WTC11 (cell line): ENCODE data around the gene TRIAP1. TPM values are rescaled to one million over a fixed set of nuclear protein-coding genes. Genes with fewer than 3 reads are reported as not detected.

Experiments
- ATAC-seq: fragments of 200-7000 bp; cut with Tn5 transposase; 2 replicates; pipeline ENCODE4 v1.10.0; 2021; ENCODE audit warnings: mild to moderate bottlenecking, moderate library complexity
- CTCF ChIA-PET: fragments of 300-600 bp; sonication (Branson Sonifier 250); formaldehyde crosslinking; loops from one replicate; lab custom pipeline; 2021; ENCODE audit warnings: antibody characterized with exemption; lab: Charles Lee
- POLR2A ChIA-PET: fragments of 350-600 bp; sonication (Branson Sonifier 250); formaldehyde crosslinking; loops from one replicate; lab custom pipeline; 2021; ENCODE audit warnings: antibody characterized with exemption; lab: Charles Lee
- DNase-seq: peaks from one replicate; pipeline ENCODE4 v3.0.0; 2021; ENCODE audit warnings: low spot score
- H3K27ac Mint-ChIP-seq: 2 replicates; pipeline ENCODE4 v1.8.0; 2021; ENCODE audit warnings: mixed read lengths
- H3K27me3 Mint-ChIP-seq: 2 replicates; pipeline ENCODE4 v1.8.0; 2021; ENCODE audit warnings: low read depth, mild to moderate bottlenecking, moderate library complexity, mixed read lengths
- H3K36me3 Mint-ChIP-seq: 2 replicates; pipeline ENCODE4 v1.8.0; 2021; ENCODE audit warnings: mixed read lengths
- H3K4me1 Mint-ChIP-seq: 2 replicates; pipeline ENCODE4 v1.8.0; 2022; ENCODE audit warnings: mixed read lengths
- H3K4me3 Mint-ChIP-seq: 2 replicates; pipeline ENCODE4 v1.8.0; 2021; ENCODE audit warnings: mild to moderate bottlenecking, moderate library complexity, mixed read lengths
- H3K9me3 Mint-ChIP-seq: 2 replicates; pipeline ENCODE4 v1.8.0; 2021; ENCODE audit warnings: mixed read lengths
- ARID4B ChIP-seq: sonication (generic); formaldehyde crosslinking; IDR thresholded peaks from 2 replicates; pipeline ENCODE4 v1.8.0; 2023; ENCODE audit warnings: missing genetic modification reagents, mild to moderate bottlenecking, borderline replicate concordance
- CREM ChIP-seq: sonication (generic); formaldehyde crosslinking; IDR thresholded peaks from 2 replicates; pipeline ENCODE4 v1.8.1; 2022; ENCODE audit warnings: mild to moderate bottlenecking, missing genetic modification reagents, moderate library complexity
- E2F5 ChIP-seq: sonication (generic); formaldehyde crosslinking; IDR thresholded peaks from 2 replicates; pipeline ENCODE4 v1.8.1; 2022; ENCODE audit warnings: mild to moderate bottlenecking, moderate library complexity, missing genetic modification reagents
- ETV6 ChIP-seq: sonication (generic); formaldehyde crosslinking; IDR thresholded peaks from 2 replicates; pipeline ENCODE4 v1.8.1; 2022; ENCODE audit warnings: mild to moderate bottlenecking, missing genetic modification reagents
- FOXJ3 ChIP-seq: sonication (generic); formaldehyde crosslinking; IDR thresholded peaks from 2 replicates; pipeline ENCODE4 v1.9.0; 2021; ENCODE audit warnings: missing genetic modification reagents, mild to moderate bottlenecking, borderline replicate concordance
- FOXK1 ChIP-seq: sonication (generic); formaldehyde crosslinking; IDR thresholded peaks from 2 replicates; pipeline ENCODE4 v1.8.0; 2022; ENCODE audit warnings: mild to moderate bottlenecking, moderate library complexity, missing genetic modification reagents
- FOXP4 ChIP-seq: sonication (generic); formaldehyde crosslinking; IDR thresholded peaks from 2 replicates; pipeline ENCODE4 v1.8.0; 2022; ENCODE audit warnings: mild to moderate bottlenecking, missing genetic modification reagents
- JUN ChIP-seq: sonication (generic); formaldehyde crosslinking; IDR thresholded peaks from 2 replicates; pipeline ENCODE4 v1.8.0; 2023; ENCODE audit warnings: mild to moderate bottlenecking, missing genetic modification reagents
- MXD4 ChIP-seq: fragments of 250-450 bp; sonication (Bioruptor Pico); IDR thresholded peaks from 2 replicates; pipeline ENCODE4 v1.8.0; 2021; ENCODE audit warnings: mild to moderate bottlenecking, moderate library complexity, borderline replicate concordance
- MYBL2 ChIP-seq: sonication (generic); formaldehyde crosslinking; IDR thresholded peaks from 2 replicates; pipeline ENCODE4 v1.8.1; 2023; ENCODE audit warnings: mild to moderate bottlenecking, moderate library complexity, missing genetic modification reagents
- NR2C2 ChIP-seq: sonication (generic); formaldehyde crosslinking; IDR thresholded peaks from 2 replicates; pipeline ENCODE4 v1.8.0; 2022; ENCODE audit warnings: mild to moderate bottlenecking, missing genetic modification reagents
- PREB ChIP-seq: sonication (generic); formaldehyde crosslinking; IDR thresholded peaks from 2 replicates; pipeline ENCODE4 v1.8.1; 2022; ENCODE audit warnings: mild to moderate bottlenecking, missing genetic modification reagents, moderate library complexity, borderline replicate concordance
- SP1 ChIP-seq: sonication (generic); formaldehyde crosslinking; conservative IDR thresholded peaks from 2 replicates; pipeline ENCODE4 v1.8.1; 2022; ENCODE audit warnings: missing genetic modification reagents
- TEAD1 ChIP-seq: sonication (generic); formaldehyde crosslinking; IDR thresholded peaks from 2 replicates; pipeline ENCODE4 v1.8.0; 2022; ENCODE audit warnings: mild to moderate bottlenecking, missing genetic modification reagents
- TP53 ChIP-seq: sonication (generic); formaldehyde crosslinking; IDR thresholded peaks from 2 replicates; pipeline ENCODE4 v1.8.1; 2023; ENCODE audit warnings: mild to moderate bottlenecking, missing genetic modification reagents
- ZNF232 ChIP-seq: sonication (generic); formaldehyde crosslinking; IDR thresholded peaks from 2 replicates; pipeline ENCODE4 v1.8.0; 2022; ENCODE audit warnings: mild to moderate bottlenecking, missing genetic modification reagents
- ZNF671 ChIP-seq: fragments of 250-450 bp; sonication (Bioruptor Pico); IDR thresholded peaks from 2 replicates; pipeline ENCODE4 v1.8.0; 2021; ENCODE audit warnings: mild to moderate bottlenecking
- total RNA-seq: library from RNA; stranded (reverse); gene quantifications from 3 replicates; pipeline ENCODE4 v1.2.3, GENCODE V29; 2021
- TF ChIP-seq, protein P1 (sequence below): sonication (generic); formaldehyde crosslinking; conservative IDR thresholded peaks from 2 replicates; pipeline ENCODE4 v1.8.1; 2022; ENCODE audit warnings: mild to moderate bottlenecking, missing genetic modification reagents
- TF ChIP-seq, protein P2 (sequence below): sonication (generic); formaldehyde crosslinking; IDR thresholded peaks from 2 replicates; pipeline ENCODE4 v1.8.1; 2023; ENCODE audit warnings: mild to moderate bottlenecking, missing genetic modification reagents
- TF ChIP-seq, protein P3 (sequence below): fragments of 200-600 bp; IDR thresholded peaks from 2 replicates; pipeline ENCODE4 v1.8.0; 2022; ENCODE audit warnings: antibody characterized with exemption
- TF ChIP-seq, protein P4 (sequence below): fragments of 250-450 bp; sonication (Bioruptor Pico); IDR thresholded peaks from 2 replicates; pipeline ENCODE4 v2.1.2; 2022; ENCODE audit warnings: mild to moderate bottlenecking, moderate library complexity

The TRIAP1 gene
- total RNA-seq, 1 experiment from 2014 or later: 75.3 TPM

DNA sequence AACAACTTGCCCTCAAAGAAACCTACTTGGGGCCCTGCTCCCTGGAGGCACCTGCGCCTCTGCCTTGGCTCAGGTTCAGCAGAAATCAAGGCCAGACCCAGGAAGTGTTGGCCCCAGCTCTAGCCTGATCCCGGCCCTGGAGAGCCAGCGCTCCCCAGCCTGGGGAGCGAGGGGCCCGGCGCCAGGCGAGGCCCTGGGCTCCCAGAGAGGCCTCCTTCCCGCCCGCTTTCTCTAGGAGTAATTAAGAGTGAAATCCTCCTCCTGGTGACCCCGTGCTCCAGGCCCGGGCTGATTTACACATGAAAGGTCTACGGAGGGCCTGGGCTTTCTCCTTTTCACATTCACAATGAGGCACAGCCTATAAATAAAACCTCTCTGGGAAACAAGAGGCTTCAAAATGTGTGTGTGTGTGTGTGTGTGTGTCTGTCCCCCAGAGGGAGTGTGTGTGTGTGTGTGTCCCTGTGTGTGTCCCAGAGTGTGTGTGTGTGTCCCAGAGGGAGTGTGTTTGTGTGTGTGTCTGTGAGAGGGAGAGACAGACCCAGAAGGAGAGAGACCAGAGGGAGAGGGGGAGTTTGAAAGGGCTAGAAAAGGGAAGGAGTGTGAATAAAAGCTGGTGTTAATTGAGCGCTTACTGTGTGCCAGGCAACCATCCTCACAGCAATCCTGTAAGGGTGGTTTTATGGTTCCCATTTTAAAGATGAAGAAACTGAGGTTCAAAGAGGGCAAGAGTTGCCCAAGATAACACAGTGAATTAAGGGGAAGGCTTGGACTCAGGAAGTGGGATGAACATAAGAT, 32.1 kb downstream of the TRIAP1 start:
- no peaks in the 10 kb centered on the region for H3K9me3 Mint-ChIP-seq
- ChIA-PET CTCF (interaction anchor here (0.7 to 2.9 kb wide), 5 partner anchors 12 to 56 kb away, joined by 3 to 12 read pairs (median 6); no protein-coding TSS in a partner anchor), POLR2A (interaction anchor here (0.6 to 1.5 kb wide), 4 partner anchors 16 to 25 kb away, joined by 3 to 5 read pairs (median 4); no protein-coding TSS in a partner anchor)
- H3K27ac Mint-ChIP-seq: peak overlapping the region; percentile 97
- no peaks in the 10 kb centered on the region for H3K36me3 Mint-ChIP-seq
- peak overlapping the region; percentile 47 for H3K4me3 Mint-ChIP-seq
- DNase-seq (peak; percentile 84), ATAC-seq (peak; percentile 99)
- peaks cover 23% of the 10 kb centered on the region for H3K4me1 Mint-ChIP-seq
- no peaks in the 10 kb centered on the region for H3K27me3 Mint-ChIP-seq
- TF ChIP-seq FOXK1 (CRISPR knock-in tag) (peak; percentile 73; the same call in 1 of the 2 replicates), ETV6 (CRISPR knock-in tag) (peak; percentile 92), E2F5 (CRISPR knock-in tag) (peak; percentile 70; the same call in 1 of the 2 replicates), JUN (no peak), SP1 (CRISPR knock-in tag) (0 out of 2 replicates have a peak, but pooled peaks have one; percentile 38), MXD4 (CRISPR knock-in tag) (no peak), ARID4B (no peak), ZNF232 (CRISPR knock-in tag) (0 out of 2 replicates have a peak, but pooled peaks have one; percentile 46), CREM (CRISPR knock-in tag) (0 out of 2 replicates have a peak, but pooled peaks have one; percentile 43), MYBL2 (peak; percentile 60; the same call in 1 of the 2 replicates), ZNF671 (CRISPR knock-in tag) (peak; percentile 56; the same call in 1 of the 2 replicates), TP53 (CRISPR knock-in tag) (no peak), TEAD1 (CRISPR knock-in tag) (0 out of 2 replicates have a peak, but pooled peaks have one; percentile 21), PREB (no peak), FOXJ3 (no peak), FOXP4 (CRISPR knock-in tag) (peak; percentile 56; the same call in 1 of the 2 replicates), NR2C2 (CRISPR knock-in tag) (no peak)
- TF ChIP-seq, protein P1, sequence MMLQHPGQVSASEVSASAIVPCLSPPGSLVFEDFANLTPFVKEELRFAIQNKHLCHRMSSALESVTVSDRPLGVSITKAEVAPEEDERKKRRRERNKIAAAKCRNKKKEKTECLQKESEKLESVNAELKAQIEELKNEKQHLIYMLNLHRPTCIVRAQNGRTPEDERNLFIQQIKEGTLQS (CRISPR knock-in tag): no peak
- TF ChIP-seq, protein P2, sequence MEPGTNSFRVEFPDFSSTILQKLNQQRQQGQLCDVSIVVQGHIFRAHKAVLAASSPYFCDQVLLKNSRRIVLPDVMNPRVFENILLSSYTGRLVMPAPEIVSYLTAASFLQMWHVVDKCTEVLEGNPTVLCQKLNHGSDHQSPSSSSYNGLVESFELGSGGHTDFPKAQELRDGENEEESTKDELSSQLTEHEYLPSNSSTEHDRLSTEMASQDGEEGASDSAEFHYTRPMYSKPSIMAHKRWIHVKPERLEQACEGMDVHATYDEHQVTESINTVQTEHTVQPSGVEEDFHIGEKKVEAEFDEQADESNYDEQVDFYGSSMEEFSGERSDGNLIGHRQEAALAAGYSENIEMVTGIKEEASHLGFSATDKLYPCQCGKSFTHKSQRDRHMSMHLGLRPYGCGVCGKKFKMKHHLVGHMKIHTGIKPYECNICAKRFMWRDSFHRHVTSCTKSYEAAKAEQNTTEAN (CRISPR knock-in tag): peak; percentile 97; the same call in 1 of the 2 replicates
- TF ChIP-seq, protein P3, sequence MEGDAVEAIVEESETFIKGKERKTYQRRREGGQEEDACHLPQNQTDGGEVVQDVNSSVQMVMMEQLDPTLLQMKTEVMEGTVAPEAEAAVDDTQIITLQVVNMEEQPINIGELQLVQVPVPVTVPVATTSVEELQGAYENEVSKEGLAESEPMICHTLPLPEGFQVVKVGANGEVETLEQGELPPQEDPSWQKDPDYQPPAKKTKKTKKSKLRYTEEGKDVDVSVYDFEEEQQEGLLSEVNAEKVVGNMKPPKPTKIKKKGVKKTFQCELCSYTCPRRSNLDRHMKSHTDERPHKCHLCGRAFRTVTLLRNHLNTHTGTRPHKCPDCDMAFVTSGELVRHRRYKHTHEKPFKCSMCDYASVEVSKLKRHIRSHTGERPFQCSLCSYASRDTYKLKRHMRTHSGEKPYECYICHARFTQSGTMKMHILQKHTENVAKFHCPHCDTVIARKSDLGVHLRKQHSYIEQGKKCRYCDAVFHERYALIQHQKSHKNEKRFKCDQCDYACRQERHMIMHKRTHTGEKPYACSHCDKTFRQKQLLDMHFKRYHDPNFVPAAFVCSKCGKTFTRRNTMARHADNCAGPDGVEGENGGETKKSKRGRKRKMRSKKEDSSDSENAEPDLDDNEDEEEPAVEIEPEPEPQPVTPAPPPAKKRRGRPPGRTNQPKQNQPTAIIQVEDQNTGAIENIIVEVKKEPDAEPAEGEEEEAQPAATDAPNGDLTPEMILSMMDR: no peak
- TF ChIP-seq, protein P4, sequence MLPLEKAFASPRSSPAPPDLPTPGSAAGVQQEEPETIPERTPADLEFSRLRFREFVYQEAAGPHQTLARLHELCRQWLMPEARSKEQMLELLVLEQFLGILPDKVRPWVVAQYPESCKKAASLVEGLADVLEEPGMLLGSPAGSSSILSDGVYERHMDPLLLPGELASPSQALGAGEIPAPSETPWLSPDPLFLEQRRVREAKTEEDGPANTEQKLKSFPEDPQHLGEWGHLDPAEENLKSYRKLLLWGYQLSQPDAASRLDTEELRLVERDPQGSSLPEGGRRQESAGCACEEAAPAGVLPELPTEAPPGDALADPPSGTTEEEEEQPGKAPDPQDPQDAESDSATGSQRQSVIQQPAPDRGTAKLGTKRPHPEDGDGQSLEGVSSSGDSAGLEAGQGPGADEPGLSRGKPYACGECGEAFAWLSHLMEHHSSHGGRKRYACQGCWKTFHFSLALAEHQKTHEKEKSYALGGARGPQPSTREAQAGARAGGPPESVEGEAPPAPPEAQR: no peak
